RWPE1 (cell line): ENCODE results near the gene DIDO1.

Source experiments
- CTCF ChIA-PET: fragments of 350-600 bp; sonication (Branson Sonifier 250); formaldehyde crosslinking; extraction: SDS; loops from one replicate; lab custom pipeline; 2021; lab: Yijun Ruan, JAX
- POLR2A ChIA-PET: fragments of 400-600 bp; formaldehyde crosslinking; extraction: SDS; loops from one replicate; lab custom pipeline; 2020; ENCODE audit warnings: antibody characterized with exemption; ENCODE audit not compliant: low non-redundant PET; lab: Yijun Ruan, JAX
- DNase-seq: peaks from one replicate; pipeline ENCODE4 v3.0.0; 2012; ENCODE audit warnings: low spot score
- H3K27ac ChIP-seq: fragments of 450-650 bp; 2 replicates; pipeline ENCODE4 v1.5.1; 2017
- TF ChIP-seq, protein P1 (sequence below): fragments of 450-650 bp; conservative IDR thresholded peaks from 2 replicates; pipeline ENCODE4 v1.5.1; 2017; ENCODE audit warnings: low read depth, mild to moderate bottlenecking

The DIDO1 gene

DNA sequence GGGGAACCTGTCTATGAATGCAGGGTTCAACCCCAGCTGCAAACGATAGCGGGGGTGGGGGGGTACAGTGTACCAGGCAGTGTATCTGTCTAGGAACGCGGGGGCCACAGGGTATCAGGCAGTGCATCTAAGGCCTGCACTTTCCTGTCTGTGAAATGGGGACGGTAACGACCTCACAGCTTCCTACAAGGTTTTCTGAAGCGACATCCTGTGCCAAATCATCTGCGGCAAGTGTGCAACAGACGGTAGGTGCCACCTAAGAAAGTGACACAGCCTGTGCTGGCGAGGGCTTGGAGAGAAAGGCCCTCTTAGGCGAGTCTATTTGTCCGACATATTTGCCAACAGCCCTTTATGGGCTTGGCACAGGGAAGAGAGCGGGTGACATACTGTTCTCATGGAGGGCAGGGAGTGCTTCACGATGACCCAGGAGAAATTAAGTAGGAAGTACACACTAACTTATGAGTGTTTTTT lies 3.8 kb downstream of the DIDO1 start:
- peak overlapping the region; percentile 85 for H3K27ac ChIP-seq
- ChIA-PET POLR2A (no interaction called here), CTCF (interaction anchor here (0.6 kb wide), 2 partner anchors 33 to 91 kb away, joined by 3 read pairs; no protein-coding TSS in a partner anchor)
- TF ChIP-seq, protein P1, sequence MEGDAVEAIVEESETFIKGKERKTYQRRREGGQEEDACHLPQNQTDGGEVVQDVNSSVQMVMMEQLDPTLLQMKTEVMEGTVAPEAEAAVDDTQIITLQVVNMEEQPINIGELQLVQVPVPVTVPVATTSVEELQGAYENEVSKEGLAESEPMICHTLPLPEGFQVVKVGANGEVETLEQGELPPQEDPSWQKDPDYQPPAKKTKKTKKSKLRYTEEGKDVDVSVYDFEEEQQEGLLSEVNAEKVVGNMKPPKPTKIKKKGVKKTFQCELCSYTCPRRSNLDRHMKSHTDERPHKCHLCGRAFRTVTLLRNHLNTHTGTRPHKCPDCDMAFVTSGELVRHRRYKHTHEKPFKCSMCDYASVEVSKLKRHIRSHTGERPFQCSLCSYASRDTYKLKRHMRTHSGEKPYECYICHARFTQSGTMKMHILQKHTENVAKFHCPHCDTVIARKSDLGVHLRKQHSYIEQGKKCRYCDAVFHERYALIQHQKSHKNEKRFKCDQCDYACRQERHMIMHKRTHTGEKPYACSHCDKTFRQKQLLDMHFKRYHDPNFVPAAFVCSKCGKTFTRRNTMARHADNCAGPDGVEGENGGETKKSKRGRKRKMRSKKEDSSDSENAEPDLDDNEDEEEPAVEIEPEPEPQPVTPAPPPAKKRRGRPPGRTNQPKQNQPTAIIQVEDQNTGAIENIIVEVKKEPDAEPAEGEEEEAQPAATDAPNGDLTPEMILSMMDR, result no peak
- DNase-seq, result no peak

DNA sequence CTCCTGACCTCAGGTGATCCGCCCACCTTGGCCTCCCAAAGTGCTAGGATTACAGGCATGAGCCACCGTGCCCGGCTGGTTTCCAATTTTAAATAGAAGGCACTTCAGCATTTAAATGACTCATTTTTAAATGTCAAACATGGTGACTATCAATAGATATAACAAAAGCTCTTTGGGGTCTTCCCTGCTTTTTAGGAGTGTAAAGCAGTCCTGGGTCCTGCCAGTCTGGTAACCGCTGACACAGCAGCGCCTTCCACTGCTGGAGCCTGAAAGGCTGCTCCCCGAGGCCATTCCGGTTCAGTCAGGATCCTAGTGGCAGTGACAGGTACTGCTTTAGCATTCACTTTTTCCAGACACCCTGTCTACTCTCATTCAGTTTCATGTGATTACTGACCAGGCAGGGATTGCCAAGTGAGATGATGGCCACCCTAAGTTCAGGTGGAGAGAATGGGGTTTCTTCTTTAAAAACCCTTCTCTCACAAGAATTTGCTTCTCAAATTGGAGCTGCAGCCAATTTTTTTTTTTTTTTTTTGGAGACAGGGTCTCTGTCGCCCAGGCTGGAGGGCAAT lies 5.1 kb downstream of the DIDO1 start:
- ChIA-PET POLR2A (interaction anchor here (0.5 kb wide), 1 partner anchor 18 kb away, joined by 5 read pairs; no protein-coding TSS in a partner anchor), CTCF (interaction anchor here (0.7 to 1.4 kb wide), 8 partner anchors 9 to 88 kb away, joined by 3 to 11 read pairs (median 4); no protein-coding TSS in a partner anchor)
- H3K27ac ChIP-seq, result peak overlapping the region; percentile 55
- DNase-seq, result peak; percentile 69
- TF ChIP-seq, protein P1, result peak; percentile 47

DNA sequence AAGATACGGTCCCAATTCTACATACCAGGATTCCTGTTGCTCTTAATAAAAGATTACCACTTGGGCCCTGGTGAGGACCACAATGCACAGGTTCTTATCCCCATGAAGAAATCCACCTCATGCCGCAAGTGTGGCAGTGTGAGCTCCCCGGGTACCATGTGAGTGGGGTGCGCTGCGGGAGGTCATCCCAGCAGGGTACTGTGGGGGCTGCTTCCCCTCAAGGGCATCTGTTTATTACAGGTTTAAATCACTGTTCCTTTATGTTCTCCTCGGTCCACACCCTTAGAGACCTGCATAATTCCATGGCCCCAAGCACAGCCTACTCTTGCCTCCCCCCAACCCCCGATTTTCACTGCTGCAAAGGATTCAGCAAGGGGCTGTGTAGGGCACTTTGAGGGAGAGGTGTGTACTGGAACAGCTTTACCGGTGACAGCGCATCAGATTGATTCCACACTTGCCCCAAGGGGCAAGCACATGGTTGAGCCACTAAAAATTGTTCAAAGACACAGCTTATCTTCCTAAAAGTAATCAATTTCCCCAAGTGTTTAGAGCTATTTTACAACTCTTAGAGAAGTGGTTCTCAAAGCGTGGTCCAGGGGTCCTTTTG lies 6.2 kb downstream of the DIDO1 start:
- ChIA-PET CTCF (interaction anchor here (0.5 to 1.2 kb wide), 5 partner anchors 8 to 273 kb away, joined by 3 to 5 read pairs (median 4); no protein-coding TSS in a partner anchor), POLR2A (no interaction called here)
- H3K27ac ChIP-seq, result peak overlapping the region; percentile 22

DNA sequence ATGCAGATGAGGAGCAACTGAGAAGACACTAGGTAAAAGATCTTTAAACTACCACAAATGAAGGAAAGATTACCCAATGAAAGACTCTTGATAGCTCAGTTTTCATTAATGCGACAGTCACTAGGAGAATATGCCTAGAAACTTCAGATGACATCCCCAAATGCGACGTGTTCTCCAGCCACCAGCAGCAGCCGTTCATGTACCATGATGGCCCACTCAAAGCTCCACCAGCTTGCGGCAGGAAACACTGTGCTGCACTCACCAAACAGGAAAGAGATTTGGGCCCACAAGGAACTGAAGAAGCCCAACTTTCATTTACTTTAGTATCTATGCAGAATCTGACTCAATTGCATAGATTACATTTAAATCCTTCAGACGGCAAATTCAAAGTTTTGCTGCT lies 7.5 kb downstream of the DIDO1 start:
- peak overlapping the region; percentile 19 for H3K27ac ChIP-seq
- DNase-seq, result no peak

More for the DNA sequence above, 6.2 kb downstream of the DIDO1 start:
- TF ChIP-seq, protein P1, result no peak
- no peak for DNase-seq

DNA sequence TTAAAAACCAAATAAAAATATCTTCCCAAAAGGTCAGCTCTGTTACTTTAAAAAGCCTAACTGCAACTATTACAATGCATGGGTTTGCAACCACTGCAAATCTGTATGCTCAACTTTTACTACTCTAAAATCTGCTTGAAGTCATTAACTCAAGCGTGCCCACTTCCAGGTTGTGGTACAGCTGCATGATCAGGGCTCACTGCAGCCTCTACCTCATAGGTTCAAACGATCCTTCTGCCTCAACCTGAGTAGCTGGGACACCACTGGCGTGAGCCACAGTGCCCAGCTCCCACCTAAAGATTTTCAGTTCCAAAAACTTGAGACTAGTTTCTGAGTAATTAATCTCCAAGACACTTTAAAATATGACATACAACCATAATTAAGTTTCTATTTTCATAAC lies 8.2 kb downstream of the DIDO1 start:
- TF ChIP-seq, protein P1, result no peak
- POLR2A ChIA-PET, result no interaction called here
- no peak overlapping the region for H3K27ac ChIP-seq
- no peak for DNase-seq
- CTCF ChIA-PET, result interaction anchor here (1.1 to 1.9 kb wide), 3 partner anchors 10 to 20 kb away, joined by 4 to 8 read pairs (median 8); no protein-coding TSS in a partner anchor

More for the DNA sequence above, 7.5 kb downstream of the DIDO1 start:
- TF ChIP-seq, protein P1, result no peak
- POLR2A ChIA-PET, result no interaction called here
- CTCF ChIA-PET, result interaction anchor here (1.1 to 1.9 kb wide), 3 partner anchors 11 to 21 kb away, joined by 4 to 8 read pairs (median 8); no protein-coding TSS in a partner anchor

DNA sequence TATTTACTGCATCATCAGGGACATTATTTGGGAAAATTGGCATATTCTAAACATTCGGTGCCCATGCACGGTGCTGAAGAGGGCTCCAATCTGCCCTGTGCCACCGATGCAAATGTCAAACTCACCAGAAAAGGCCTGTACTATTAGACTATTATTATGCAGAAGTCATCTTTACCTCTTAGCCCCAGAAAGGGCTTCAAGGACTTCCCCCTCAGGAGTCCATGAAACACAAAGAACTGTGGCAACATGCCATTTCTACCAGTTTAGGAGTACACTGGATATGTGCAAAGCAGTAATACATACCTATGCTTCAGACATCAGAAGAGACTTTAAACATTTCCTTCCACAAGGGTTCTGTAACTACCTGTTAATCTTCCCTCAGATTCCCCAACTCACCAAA lies 8.6 kb downstream of the DIDO1 start:
- ChIA-PET CTCF (interaction anchor here (1.1 to 1.9 kb wide), 3 partner anchors 10 to 20 kb away, joined by 4 to 8 read pairs (median 8); no protein-coding TSS in a partner anchor), POLR2A (no interaction called here)
- no peak for DNase-seq
- H3K27ac ChIP-seq, result no peak overlapping the region
- TF ChIP-seq, protein P1, result no peak
